Neutrophil (primary cell): ENCODE data around the gene TPSD1.

ENCODE experiments used
- H3K27ac ChIP-seq: fragments of 200-600 bp; sonication (generic); 2 replicates; pipeline ENCODE4 v1.5.1; 2016; ENCODE audit warnings: mild to moderate bottlenecking, moderate library complexity
- H3K27me3 ChIP-seq: fragments of 200-600 bp; sonication (generic); 2 replicates; pipeline ENCODE4 v1.6.0; 2016; ENCODE audit warnings: mild to moderate bottlenecking
- H3K36me3 ChIP-seq: fragments of 200-600 bp; sonication (generic); 2 replicates; pipeline ENCODE4 v1.5.1; 2017
- H3K4me1 ChIP-seq, 2 experiments: fragments of 200-600 bp in 1 of 2; sonication (generic) in 1 of 2; 1 replicate in 1 of 2; 2 replicates in 1 of 2; pipeline versions ENCODE4 v1.5.1 to v1.6.1; 2013 to 2016; ENCODE audit warnings: low read depth in 1 of 2, low read length in 1 of 2, mild to moderate bottlenecking in 1 of 2, moderate library complexity in 1 of 2; ENCODE audit not compliant: control insufficient read depth in 1 of 2, insufficient read depth in 1 of 2
- H3K4me3 ChIP-seq, 2 experiments: fragments of 200-600 bp in 1 of 2; sonication (generic) in 1 of 2; 1 replicate in 1 of 2; 2 replicates in 1 of 2; pipeline ENCODE4 v1.5.1; 2013 to 2016; ENCODE audit warnings: low read depth in 1 of 2, low read length in 1 of 2, mild to moderate bottlenecking in 1 of 2, moderate library complexity in 1 of 2
- H3K9me3 ChIP-seq: fragments of 200-600 bp; sonication (generic); 2 replicates; pipeline ENCODE4 v1.5.1; 2016
- TF ChIP-seq, protein P1 (sequence below): fragments of 200-600 bp; sonication (generic); IDR thresholded peaks from 2 replicates; pipeline ENCODE4 v1.5.1; 2016; ENCODE audit warnings: antibody characterized with exemption

Gene TPSD1

GRCh38 chr16:1215574-1216295 is 40.1 kb upstream of the TPSD1 start:
- no peaks in the 10 kb centered on the region for H3K9me3 ChIP-seq
- H3K27ac ChIP-seq: no peak overlapping the region
- TF ChIP-seq, protein P1, sequence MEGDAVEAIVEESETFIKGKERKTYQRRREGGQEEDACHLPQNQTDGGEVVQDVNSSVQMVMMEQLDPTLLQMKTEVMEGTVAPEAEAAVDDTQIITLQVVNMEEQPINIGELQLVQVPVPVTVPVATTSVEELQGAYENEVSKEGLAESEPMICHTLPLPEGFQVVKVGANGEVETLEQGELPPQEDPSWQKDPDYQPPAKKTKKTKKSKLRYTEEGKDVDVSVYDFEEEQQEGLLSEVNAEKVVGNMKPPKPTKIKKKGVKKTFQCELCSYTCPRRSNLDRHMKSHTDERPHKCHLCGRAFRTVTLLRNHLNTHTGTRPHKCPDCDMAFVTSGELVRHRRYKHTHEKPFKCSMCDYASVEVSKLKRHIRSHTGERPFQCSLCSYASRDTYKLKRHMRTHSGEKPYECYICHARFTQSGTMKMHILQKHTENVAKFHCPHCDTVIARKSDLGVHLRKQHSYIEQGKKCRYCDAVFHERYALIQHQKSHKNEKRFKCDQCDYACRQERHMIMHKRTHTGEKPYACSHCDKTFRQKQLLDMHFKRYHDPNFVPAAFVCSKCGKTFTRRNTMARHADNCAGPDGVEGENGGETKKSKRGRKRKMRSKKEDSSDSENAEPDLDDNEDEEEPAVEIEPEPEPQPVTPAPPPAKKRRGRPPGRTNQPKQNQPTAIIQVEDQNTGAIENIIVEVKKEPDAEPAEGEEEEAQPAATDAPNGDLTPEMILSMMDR: no peak
- H3K4me1 ChIP-seq: no peaks in the 10 kb centered on the region
- no peak overlapping the region for H3K4me3 ChIP-seq
- no peaks in the 10 kb centered on the region for H3K36me3 ChIP-seq
- no peaks in the 10 kb centered on the region for H3K27me3 ChIP-seq

- no peaks in the 10 kb centered on the region for H3K27me3 ChIP-seq
- H3K36me3 ChIP-seq: no peaks in the 10 kb centered on the region
- H3K4me1 ChIP-seq: no peaks in the 10 kb centered on the region
- no peak overlapping the region for H3K27ac ChIP-seq
- H3K4me3 ChIP-seq: no peak overlapping the region
- no peaks in the 10 kb centered on the region for H3K9me3 ChIP-seq
- TF ChIP-seq, protein P1: no peak
These were observed 39.6 kb upstream of the TPSD1 start for GRCh38 chr16:1216296-1216619.

- no peaks in the 10 kb centered on the region for H3K36me3 ChIP-seq
- no peak overlapping the region for H3K4me3 ChIP-seq
- no peaks in the 10 kb centered on the region for H3K9me3 ChIP-seq
- H3K4me1 ChIP-seq: no peaks in the 10 kb centered on the region
- TF ChIP-seq, protein P1: no peak
- no peaks in the 10 kb centered on the region for H3K27me3 ChIP-seq
- no peak overlapping the region for H3K27ac ChIP-seq
These were observed 39.0 kb upstream of the TPSD1 start for GRCh38 chr16:1216681-1217400.

DNA sequence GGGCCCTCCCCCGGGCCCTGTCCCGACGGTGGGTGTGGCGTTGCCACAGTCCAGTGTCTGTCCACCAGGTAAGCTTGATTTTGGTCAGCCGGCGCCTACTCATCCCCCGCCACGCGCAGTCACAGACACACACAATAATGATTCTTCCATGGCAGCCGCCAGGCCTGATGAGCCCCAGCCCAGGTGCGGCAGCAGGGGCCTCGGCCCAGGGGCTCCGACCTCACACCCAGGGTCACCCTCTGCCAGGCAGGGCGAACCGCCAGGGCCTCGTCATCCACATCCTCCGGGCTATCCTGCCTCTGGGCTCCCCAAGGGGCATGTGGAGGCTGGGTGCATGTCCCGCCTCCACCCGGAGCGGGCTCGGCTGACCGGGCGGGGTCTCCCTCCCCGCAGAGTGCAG is 38.3 kb upstream of the TPSD1 start:
- Histone ChIP-seq H3K4me1 (no peaks in the 10 kb centered on the region), H3K4me3 (no peak overlapping the region), H3K27ac (no peak overlapping the region), H3K36me3 (no peaks in the 10 kb centered on the region), H3K27me3 (no peaks in the 10 kb centered on the region), H3K9me3 (no peaks in the 10 kb centered on the region)
- TF ChIP-seq, protein P1: no peak

- TF ChIP-seq, protein P1: no peak
- no peaks in the 10 kb centered on the region for H3K36me3 ChIP-seq
- no peaks in the 10 kb centered on the region for H3K4me1 ChIP-seq
- H3K9me3 ChIP-seq: no peaks in the 10 kb centered on the region
- H3K4me3 ChIP-seq: no peak overlapping the region
- H3K27me3 ChIP-seq: no peaks in the 10 kb centered on the region
- H3K27ac ChIP-seq: no peak overlapping the region
These were observed 37.6 kb upstream of the TPSD1 start for GRCh38 chr16:1218061-1218929.
